Bone marrow (tissue), 2 donors: ENCODE results near the gene KCNJ5.

Source experiments
- DNase-seq, 2 donors: peaks; one replicate each; lab custom pipeline; 2025; lab: John Stamatoyannopoulos, UW

The KCNJ5 gene

GRCh38 chr11:128933481-128934178, 42.5 kb downstream of the KCNJ5 start:
- DNase-seq = peak in 1 of 2 donors; percentile 87

DNA sequence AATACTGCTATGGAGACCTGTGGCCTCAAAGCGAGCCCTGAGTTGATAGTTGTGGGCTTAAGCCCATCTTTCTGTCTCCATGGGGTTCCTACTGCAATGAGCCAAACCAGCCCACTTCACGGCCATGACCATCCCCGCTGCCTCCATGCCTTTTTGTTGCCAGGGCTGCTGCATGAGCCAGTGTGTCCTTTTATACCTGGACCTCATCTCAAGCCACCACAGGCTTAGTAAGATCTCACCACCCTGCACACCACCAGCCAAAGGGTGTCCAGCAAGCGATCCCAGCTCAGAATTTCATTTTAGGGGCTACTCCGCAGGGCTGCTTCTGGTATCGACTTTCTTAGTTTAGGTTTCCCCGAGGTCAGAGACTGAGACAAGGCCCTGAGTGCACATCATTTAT, 43.2 kb downstream of the KCNJ5 start:
- no peak for DNase-seq

DNA sequence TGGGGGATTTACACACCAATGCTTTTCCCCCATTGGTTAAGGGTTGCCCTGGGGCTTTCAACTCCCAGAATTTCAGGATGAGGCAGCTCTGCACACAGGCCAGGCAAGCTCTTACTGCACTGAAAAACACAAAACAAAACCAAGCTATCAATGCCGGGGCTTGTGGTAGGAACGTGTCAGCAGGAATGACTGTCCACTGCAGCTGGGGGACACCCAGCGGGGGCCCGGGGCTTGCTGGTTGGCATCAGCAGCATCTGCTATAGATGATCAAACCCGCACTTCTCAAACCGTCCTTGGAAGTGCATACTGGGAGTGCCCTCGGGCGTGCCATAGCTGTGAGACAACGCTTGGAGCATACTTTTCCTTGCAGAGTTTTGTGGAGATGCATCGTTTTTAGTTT, 43.8 kb downstream of the KCNJ5 start:
- DNase-seq = no peak

- DNase-seq = no peak
These were observed 45.6 kb downstream of the KCNJ5 start for GRCh38 chr11:128936606-128937251.

- DNase-seq = no peak
These were observed 46.3 kb downstream of the KCNJ5 start for GRCh38 chr11:128937480-128937879.

DNA sequence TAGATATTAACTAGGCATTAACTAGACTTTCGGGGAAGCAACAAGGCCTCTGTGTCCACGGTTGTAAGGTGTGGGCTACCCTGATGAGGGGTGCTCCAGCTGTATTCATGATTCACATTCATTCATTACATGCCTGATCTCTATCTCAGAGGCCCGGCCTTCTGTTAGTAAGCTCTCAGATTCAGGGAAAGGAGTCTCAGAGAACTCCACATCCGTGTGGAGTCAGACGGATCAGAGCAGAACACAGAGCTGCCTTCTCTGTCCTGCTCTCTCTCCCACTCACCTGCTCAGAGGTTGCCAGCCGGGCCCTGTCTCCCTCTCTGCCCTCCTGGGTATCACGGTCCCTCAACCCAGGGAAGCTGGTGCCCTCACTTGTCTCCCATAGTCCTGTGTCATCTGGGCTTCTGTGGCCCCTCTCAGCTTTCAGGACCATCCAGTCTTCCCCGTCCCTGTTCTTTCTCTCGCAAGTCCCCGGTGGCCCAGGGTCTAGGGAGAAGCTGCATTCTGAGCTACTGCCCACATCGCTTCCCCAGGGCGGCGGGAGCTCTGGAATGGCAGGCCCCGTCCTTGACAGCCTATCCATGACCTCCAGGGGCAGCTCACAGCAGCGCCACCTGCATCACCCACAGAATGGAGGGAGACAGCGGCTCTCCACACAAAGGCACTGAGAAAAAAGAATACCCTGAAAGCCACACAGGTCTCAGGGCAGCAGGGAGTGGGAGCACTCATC, 47.2 kb downstream of the KCNJ5 start:
- DNase-seq = no peak

- no peak for DNase-seq
These were observed 48.4 kb downstream of the KCNJ5 start for GRCh38 chr11:128939591-128939990.

GRCh38 chr11:128940156-128940555, 49.0 kb downstream of the KCNJ5 start:
- DNase-seq = no peak

GRCh38 chr11:128940603-128941002, 49.4 kb downstream of the KCNJ5 start:
- no peak for DNase-seq

DNA sequence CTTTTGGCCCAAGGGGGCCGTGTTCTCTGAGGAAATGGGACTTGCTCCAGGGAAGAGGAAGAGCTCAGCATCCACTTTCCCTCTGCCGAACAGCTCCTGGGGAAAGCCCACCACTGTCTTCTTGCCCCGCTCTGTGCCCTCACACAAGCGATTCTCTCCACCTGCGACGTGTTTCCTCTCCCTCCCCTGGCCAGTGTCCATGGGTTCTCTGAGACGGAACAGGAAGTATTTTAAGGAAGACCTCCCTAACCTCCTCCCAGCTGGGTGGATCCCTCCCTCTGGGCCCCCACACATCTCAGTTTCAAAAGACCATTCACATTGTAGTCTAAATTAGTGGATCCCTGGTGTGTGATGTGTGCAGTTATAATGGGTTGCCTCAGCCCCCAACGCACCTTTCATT, 50.0 kb downstream of the KCNJ5 start:
- no peak for DNase-seq

DNA sequence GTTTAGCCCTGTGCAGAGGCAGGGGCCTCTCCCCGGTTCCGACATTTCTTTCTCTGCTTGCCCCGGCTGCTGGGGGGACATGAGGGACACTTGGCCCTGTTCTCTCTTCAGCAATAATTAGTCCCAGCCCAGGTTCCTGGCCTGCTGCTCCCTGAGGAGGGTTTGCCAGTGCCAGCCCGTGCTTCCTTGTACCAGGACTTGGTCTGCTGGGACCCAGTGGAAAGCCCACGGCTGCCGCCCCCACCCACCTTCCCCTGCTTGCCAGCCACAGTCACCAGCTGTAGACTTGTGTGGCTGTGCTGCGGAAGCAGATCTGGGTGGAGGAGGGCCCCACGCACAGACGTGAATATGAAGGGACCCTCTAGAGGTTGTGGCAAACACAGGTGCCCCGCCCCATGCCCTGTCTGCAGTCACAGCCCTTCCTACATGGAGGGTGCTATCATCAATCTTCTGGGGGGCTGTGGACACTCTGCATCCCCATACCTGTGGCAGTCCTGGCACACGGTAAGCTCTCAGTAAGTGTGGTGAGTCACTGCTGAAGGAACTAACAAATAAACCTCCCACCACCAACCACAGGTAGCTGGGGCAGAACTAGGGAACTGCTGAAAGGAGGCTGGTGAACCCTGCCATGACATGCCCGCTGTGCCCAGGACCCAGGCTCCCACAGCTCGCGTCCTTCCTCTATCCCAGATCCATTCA, 50.6 kb downstream of the KCNJ5 start:
- no peak for DNase-seq

- no peak for DNase-seq
These were observed 51.1 kb downstream of the KCNJ5 start for GRCh38 chr11:128942272-128942612.

- no peak for DNase-seq
These were observed 51.8 kb downstream of the KCNJ5 start, which contains the start of gene TP53AIP1 for GRCh38 chr11:128942817-128943427. TP53AIP1 (minus strand) TSS chr11:128942871; CDS start chr11:128937818, 5,053 bp downstream.

DNA sequence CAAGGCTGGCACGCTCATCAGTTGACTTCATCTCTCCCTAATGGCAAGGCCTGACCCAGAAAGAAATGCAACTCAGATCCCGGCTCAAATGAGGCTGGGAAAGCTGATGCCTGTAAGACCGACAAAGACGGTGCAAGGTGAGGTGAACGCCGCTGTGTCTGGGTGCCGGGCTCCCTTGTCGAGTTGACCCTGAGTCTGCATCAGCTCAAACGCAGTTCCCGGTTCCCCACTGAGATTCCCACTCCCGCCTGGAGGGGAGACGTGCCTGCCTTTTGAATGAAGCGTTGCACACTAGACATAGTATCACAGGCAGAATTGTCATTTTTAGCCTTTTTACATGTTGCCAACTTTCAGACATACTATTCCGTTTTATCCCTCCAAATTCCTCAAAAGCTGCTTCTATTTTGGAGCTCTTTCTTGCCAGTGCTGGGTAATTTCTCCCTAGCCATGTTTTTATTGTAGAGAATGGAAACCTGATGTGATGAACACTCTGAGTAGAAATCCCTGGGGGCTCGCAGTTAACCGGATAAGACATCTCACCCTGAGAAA, 52.3 kb downstream of the KCNJ5 start:
- DNase-seq = no peak

DNA sequence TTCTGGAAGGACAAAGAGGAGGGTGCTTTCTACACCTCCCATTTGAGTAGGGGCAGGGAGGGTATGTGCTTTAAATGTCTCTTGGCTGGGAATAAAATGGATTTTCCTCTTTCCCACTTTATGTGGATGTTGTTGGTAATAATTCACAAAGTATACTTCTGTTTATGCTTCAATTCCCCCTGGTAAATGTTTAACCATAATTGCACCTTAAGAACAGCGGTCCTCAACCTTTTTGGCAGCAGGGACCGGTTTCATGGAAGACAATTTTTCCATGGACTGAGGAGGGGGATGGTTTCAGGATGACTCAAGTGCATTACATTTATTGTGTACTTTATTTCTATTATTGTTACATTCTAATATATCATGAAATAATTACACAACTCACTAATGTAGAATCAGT, 55.5 kb downstream of the KCNJ5 start:
- no peak for DNase-seq

- DNase-seq = no peak
These were observed 56.6 kb downstream of the KCNJ5 start for GRCh38 chr11:128947773-128948172.

- peak in 1 of 2 donors; percentile 37 for DNase-seq
These were observed 57.4 kb downstream of the KCNJ5 start for GRCh38 chr11:128948583-128948982.

- DNase-seq = no peak
These were observed 58.8 kb downstream of the KCNJ5 start for GRCh38 chr11:128949791-128950454.

GRCh38 chr11:128953151-128953550, 62.0 kb downstream of the KCNJ5 start:
- no peak for DNase-seq

DNA sequence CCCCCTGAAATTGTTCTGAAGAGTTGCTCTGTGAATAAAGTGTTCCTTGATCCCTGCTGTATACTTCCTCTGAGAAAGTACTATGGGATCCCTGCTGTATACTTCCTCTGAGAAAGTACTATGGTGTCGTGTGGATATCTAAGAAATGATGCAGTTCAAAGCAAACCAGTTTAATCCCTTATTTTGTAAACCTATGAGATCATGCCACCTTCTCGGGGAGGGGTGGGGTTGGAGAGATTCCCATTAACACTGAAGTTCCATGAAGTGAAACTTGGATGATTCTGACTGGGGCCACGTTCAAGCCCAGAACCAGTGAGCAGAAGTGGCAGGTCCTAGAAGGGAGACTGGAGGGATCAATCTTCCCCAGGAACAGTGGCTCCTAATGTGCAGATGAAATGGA, 64.5 kb downstream of the KCNJ5 start:
- no peak for DNase-seq
